ENCODE data around the gene ASIC1. TPM values are rescaled to one million over a fixed set of nuclear protein-coding genes. Genes with fewer than 3 reads are reported as not detected.

Gene ASIC1
- total RNA-seq, 4 donors from 2014 or later, result 0.70 to 5.7 (median 1.5) TPM; not detected in 1

- Histone ChIP-seq H3K9me3 (no peaks in the 10 kb centered on the region), H3K36me3 (no peaks in the 10 kb centered on the region), H3K4me3 (no peak overlapping the region), H3K27me3 (no peaks in the 10 kb centered on the region), H3K4me1 (peaks cover 0 to 18% (median 0%) of the 10 kb centered on the region in 4 donors), H3K27ac (no peak overlapping the region)
- DNase-seq, result no peak
- TF ChIP-seq, protein P1, sequence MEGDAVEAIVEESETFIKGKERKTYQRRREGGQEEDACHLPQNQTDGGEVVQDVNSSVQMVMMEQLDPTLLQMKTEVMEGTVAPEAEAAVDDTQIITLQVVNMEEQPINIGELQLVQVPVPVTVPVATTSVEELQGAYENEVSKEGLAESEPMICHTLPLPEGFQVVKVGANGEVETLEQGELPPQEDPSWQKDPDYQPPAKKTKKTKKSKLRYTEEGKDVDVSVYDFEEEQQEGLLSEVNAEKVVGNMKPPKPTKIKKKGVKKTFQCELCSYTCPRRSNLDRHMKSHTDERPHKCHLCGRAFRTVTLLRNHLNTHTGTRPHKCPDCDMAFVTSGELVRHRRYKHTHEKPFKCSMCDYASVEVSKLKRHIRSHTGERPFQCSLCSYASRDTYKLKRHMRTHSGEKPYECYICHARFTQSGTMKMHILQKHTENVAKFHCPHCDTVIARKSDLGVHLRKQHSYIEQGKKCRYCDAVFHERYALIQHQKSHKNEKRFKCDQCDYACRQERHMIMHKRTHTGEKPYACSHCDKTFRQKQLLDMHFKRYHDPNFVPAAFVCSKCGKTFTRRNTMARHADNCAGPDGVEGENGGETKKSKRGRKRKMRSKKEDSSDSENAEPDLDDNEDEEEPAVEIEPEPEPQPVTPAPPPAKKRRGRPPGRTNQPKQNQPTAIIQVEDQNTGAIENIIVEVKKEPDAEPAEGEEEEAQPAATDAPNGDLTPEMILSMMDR (IDR thresholded peaks at IDR 0.05), result no peak
- no peak for TF ChIP-seq POLR2A (IDR thresholded peaks at IDR 0.05)
Observed at GRCh38 chr12:50072198-50072907, 15.0 kb downstream of the ASIC1 start.

- Histone ChIP-seq H3K4me3 (no peak overlapping the region), H3K27ac (no peak overlapping the region), H3K27me3 (no peaks in the 10 kb centered on the region), H3K9me3 (no peaks in the 10 kb centered on the region), H3K36me3 (no peaks in the 10 kb centered on the region), H3K4me1 (peaks cover 0 to 18% (median 0%) of the 10 kb centered on the region in 4 donors)
- DNase-seq, result no peak
- no peak for TF ChIP-seq POLR2A (IDR thresholded peaks at IDR 0.05)
- TF ChIP-seq, protein P1 (IDR thresholded peaks at IDR 0.05), result no peak
Observed at GRCh38 chr12:50073206-50073605, 15.8 kb downstream of the ASIC1 start.

DNA sequence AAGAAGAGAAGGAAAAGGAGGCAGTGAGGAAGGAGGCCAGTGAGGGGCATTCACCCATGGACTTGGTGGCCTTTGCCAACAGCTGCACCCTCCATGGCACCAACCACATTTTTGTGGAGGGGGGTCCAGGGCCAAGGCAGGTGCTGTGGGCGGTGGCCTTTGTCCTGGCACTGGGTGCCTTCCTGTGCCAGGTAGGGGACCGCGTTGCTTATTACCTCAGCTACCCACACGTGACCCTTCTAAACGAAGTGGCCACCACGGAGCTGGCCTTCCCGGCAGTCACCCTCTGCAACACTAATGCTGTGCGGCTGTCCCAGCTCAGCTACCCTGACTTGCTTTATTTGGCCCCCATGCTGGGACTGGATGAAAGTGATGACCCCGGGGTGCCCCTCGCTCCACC lies 16.3 kb downstream of the ASIC1 start:
- no peak overlapping the region for H3K4me3 ChIP-seq
- DNase-seq, result no peak
- peaks cover 0 to 18% (median 0%) of the 10 kb centered on the region in 4 donors for H3K4me1 ChIP-seq
- TF ChIP-seq, protein P1 (IDR thresholded peaks at IDR 0.05), result no peak
- TF ChIP-seq POLR2A (IDR thresholded peaks at IDR 0.05), result no peak
- no peaks in the 10 kb centered on the region for H3K9me3 ChIP-seq
- H3K36me3 ChIP-seq, result no peaks in the 10 kb centered on the region
- no peak overlapping the region for H3K27ac ChIP-seq
- no peaks in the 10 kb centered on the region for H3K27me3 ChIP-seq

DNA sequence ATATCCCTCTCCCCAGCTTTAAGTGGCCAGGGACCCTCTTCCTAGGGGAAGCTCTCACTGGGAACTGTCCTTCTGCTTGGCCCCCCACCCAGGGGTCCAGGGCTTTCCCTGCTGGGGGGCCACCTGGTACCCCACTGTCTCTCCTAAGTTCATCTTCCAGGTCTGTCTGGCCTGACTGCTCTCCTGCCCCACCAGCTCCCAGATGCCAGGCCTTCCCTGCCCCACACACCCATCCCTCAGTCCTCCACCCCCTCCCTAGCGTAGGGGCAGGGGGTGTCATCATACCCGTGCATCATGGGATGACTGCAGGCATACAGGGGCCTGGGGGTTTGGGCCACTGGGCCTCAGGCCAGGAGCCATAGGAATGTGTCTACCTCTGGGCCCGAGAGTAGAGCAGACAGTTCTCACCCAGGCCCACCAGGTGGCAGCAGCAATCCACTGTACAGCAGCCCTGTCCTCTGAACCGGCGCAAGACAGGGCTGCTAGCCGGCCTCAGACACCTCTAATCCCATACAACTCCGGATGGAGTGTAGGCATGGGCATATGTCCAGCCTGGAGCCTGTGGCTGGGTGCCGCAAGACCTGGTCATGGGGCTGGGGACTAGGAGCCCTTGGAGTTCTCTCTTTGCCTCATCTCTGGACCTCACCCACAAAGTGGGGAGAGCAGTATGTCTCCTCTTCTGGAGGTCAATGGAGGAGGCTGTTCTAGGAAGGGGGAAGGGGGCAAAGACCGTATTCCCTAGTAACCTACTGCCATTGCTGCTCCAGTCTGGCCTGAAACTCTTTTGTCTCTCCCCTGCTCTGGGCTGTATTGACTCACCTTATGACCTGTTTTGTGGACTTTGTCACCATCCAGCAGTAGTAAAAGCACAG lies 17.8 kb downstream of the ASIC1 start:
- H3K27ac ChIP-seq, result peak overlapping the region in 1 of 4 donors; percentile 65
- TF ChIP-seq, protein P1 (IDR thresholded peaks at IDR 0.05), result peak; percentile 87 to 98 (median 94)
- peak in 1 of 2 donors; percentile 9 for TF ChIP-seq POLR2A (IDR thresholded peaks at IDR 0.05)
- peak; percentile 78 to 92 (median 91) for DNase-seq

DNA sequence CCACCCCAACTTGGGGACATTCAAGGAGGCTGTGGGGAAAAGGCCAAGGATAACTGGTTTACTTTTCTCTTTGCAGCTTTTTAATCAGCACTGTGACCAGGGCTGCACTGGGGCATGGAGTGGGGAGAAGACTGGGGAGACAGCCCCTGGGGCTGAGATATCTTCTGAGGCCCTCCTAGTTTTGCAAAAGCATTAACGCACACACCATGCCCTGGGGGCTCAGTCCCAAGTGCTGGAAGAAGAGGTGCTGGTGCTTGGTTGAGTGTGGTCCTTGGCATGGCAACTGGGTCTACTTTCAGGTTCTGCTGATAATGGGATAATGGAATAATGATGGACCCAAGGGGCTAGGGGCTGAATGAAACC lies 18.4 kb downstream of the ASIC1 start:
- H3K9me3 ChIP-seq, result no peaks in the 10 kb centered on the region
- no peaks in the 10 kb centered on the region for H3K36me3 ChIP-seq
- H3K27me3 ChIP-seq, result no peaks in the 10 kb centered on the region
- no peak overlapping the region for H3K4me3 ChIP-seq
- no peak for TF ChIP-seq POLR2A (IDR thresholded peaks at IDR 0.05)
- TF ChIP-seq, protein P1 (IDR thresholded peaks at IDR 0.05), result no peak
- no peak for DNase-seq
- H3K4me1 ChIP-seq, result peaks cover 0 to 9% (median 0%) of the 10 kb centered on the region in 4 donors
- H3K27ac ChIP-seq, result peak overlapping the region in 1 of 4 donors; percentile 65

More for the DNA sequence above, 17.8 kb downstream of the ASIC1 start:
- Histone ChIP-seq H3K4me3 (no peak overlapping the region), H3K4me1 (peaks cover 0 to 15% (median 0%) of the 10 kb centered on the region in 4 donors), H3K36me3 (no peaks in the 10 kb centered on the region), H3K27me3 (no peaks in the 10 kb centered on the region), H3K9me3 (no peaks in the 10 kb centered on the region)
